ENCODE data around the gene ZMIZ1.

The ZMIZ1 gene

DNA sequence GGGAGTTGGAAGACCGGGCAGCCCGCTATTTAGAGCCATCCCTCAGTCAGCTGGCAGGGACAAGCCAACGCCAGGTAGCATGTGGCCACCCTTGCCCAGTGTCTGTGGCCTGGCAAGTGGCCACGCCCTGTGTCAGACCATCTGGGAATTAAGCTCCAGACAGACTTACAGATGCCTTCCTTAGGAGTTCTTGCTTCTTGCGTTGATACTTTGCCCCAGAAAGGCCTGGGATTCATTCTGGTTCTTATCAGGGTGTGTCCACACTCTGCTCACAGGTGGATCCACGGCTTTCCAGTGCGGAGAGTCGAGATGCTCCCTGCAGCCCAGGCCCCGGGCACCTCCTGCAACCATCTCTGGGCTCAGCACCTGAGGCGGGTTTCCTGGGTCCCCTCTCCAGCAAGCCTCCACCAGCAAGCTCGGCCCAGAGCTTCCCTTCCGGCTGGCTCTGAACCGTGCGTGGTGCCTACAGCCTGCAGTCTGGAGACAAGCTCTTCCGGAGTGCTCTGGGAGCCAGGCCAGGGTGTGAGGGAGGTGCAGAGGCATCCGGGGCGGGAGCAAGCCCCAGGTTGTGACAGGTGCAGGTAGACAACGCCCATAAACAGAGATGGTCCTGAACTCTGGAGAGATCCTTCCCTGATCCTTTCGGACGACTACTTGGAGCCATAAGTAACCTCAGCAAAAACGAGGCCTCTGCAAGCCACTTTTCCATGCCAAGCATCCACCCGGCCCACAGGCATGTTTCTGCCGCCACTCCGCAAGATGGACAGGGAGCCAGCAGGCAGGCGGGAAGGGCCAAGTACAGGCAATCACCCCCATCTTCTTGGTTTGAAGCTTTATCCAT lies 246.2 kb downstream of the ZMIZ1 start:
- DNase-seq = no peak

DNA sequence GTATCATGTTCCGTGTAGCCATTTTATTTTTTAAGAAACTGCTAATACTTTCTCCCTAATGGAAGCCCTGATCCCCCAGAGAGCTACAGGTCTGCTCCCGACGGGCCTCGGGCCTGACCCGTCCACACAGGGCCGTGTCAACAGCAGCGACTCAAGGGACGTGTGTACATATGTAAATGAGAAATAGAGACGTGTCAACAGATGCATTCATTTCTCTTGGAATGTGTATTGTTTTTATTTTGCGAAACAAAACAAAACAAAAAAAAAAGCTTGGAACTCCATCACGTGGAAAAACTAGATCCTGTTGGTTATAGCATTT lies 246.8 kb downstream of the ZMIZ1 start:
- DNase-seq = no peak

DNA sequence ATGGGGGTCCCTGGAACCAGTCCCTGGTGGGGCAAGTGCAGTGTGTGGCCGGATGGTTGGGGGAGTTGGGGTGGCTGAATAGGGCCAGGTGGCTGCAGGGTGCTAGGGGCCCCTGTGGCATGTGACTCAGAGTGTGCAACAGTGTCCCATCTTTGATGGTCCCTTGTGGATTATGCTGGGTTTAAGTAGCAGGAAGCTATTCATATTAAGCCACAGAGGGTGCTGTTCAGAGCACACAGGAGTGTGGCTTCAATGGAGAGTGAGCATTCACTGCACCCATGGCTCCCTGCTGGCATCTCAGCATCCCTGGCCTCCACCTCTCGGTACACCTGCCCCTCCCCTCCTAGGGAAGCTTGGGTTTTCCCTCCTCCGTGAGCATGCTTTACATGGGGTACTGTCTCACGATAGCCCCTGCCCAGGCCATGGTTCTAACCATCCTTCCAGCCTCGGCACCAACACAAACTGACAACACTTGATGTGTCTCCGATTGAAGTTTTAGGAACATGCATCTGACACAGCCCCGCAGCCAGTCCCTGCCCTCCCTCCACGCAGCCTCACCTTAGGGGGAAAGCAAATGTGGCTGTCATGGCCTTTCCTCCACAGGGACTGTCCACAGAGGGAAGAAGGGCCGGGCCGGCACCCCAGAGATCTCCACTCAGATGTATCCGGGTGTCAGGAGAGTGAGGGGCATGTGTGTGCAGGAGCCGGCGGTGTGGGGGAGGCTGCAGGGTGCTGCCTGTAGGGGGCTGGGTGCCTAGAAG lies 248.1 kb downstream of the ZMIZ1 start:
- no peak for DNase-seq

DNA sequence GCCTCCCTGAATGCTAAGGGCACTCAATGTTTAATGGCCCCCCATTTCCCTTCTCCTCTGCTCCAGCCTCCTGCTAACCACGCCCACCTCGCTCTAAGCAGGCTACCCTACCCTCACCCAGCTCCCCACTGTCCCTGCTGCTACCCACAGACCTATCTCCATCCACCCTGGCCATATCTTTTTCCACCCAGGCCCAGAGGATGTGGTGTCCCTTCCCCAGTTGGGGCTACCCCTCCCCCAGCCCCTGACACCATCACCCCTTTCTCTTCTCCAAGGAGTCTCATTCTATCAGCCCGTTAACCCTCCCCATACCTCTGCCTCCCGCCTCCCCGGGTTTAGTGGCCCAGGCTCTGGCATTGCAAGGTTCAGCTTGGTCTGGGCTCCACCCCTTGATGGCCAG lies 249.6 kb downstream of the ZMIZ1 start:
- DNase-seq = no peak

DNA sequence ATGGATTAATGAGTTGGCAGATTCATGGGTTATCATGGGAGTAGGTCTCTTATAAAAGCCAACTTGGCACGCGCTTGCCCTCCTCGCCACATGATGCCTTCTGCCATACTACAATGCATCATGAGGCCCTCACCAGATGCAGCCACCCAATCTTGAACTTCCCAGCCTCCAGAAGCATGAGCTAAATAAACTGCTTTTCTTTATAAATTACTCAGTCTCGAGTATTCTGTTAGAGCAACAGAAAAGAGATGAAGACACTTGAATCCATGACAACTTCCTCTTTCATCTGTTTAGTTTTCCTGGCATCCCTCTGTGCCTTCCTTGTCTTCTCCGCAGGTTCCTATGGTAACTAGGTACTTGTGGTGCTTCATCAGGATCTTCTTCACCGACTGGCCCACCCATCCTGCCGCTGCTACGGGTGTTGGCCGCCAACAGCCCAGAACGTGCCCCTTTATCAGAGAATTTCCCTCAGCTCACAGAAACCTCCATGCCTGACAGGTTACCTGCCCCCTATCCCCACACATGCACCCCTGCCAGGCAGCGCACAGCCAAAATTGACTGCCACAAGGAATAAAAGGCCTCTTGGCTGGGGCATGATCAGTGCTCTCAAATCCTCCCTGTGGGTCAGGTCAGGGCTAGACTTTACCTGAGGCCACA lies 250.5 kb downstream of the ZMIZ1 start:
- no peak for DNase-seq

DNA sequence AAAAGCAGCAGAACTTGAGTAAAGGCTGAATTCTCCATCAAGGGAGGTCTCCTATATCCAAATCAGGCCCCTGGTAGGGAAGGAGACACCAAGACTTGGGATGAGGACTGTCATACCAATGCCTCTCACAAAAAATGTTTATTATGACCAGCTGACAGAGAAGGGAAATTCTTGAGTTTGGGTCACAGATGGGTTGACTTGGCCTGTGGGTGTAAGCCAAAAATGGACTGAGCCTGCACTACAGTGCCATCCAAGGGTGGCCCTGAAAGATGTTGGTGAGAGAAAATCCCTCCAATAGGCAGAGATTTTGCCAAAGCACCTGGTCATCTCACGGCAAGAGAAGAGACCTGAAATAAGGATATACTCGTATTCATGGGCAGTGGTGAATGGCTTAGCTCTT lies 251.6 kb downstream of the ZMIZ1 start:
- no peak for DNase-seq

DNA sequence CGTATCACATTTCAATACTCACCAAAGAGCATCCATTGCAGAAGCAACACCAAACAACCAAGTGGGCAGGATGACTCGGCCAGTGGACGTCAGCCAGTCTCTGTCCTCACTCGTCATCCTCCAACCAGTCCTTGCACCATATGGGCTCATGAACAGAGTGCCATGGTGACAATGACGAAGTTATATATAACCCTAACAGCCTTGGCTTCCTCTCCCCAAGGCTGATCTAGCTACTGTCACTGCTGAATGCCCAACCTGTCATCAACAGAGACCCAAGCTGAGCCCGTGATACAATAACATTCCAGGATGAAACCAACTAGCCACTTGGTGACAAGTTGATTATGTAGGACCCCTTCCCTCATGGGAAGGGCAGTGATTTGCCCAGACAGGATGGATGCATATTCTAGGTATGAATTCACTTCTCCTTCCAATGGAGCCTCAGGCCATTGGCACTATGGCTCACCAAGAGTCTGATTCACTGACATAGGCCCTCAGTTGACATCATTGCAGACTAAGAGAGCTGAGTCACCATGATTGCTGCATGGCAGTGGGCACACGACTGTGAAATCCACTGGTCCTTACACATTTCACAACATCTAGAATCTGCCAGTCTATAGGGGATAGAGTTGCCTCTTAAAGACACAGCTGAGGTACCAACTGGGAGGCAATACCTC lies 252.2 kb downstream of the ZMIZ1 start:
- DNase-seq = no peak

DNA sequence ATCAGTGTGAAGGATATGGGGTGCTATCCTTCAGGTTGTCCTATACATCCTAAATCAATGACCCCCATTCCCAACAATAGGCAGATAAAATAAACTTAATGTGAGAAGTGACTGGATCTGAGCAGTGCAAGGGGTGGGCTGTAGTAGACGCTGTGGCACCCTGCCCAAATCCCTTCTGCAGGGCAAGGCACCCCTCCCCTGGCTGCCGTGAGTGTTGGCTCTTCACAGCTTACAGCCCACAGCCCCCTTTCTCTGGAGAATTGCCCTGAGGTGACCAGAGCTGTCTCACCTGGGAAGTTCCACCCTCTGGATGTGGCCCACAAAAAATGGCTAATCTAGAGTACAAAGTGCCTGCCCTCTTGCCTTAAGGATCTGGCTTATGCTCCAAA lies 252.7 kb downstream of the ZMIZ1 start:
- no peak for DNase-seq

DNA sequence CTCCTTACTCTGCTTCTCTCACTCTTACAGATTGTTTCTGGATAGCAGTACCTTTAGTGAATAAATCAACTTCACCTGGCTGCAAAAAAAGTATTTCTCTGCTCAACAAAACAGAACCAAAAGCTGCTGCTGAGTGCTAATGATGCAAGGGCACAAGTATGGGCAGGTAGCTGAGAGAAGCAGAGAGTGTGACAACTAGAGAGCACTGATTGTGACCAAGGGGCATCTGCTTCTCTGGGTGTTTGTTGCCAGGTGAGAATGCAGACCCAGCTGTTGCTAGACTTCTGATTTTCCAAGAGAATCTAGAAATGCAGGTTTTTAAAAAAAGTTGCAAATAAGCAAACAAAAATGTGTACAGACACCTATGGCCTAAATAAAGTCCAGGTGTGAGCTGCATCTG lies 253.2 kb downstream of the ZMIZ1 start:
- no peak for DNase-seq

DNA sequence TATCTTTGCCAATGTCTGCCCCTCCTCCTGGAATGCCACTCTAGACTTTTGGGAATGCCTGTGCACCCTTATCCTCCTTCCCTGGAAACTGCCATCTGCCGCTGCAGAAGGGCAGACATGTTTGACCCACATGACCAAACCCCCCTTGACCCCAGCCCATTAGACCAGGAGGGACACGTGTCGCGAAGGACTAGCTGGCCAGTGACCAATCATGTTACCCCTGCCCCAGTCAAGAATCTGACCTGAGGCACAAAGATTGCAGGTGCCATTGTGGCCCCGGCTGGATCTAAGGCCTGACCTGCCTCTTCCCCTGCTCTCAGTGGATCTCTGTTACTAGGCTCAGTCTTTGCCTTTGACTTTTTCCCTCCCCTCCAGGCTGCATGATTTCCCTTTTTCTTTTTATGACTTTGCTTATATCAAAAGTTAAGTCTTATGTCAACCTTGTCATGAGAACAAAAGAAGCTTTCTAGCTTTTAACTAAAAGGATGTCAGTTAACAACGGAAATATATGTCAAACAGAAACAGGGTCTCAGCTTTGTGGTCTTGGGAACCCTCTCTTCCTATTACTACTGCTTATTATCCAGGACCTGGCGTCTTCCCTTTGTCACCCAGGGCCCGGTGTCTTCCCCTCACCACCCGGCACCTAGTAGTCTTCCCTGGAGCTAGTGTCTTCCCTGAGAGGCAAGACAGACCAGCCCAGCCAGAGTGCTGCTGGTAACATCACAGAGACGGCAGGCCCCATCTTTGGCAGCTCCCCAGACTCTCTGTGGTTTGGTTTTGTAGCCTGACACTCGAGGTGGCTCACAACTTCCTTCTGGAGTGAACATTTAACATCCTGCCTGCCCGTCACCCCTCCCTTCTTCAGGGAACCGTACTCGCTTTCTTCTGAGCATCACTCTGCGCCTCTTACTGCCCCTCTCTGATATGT lies 254.1 kb downstream of the ZMIZ1 start:
- peak; percentile 27 for DNase-seq

DNA sequence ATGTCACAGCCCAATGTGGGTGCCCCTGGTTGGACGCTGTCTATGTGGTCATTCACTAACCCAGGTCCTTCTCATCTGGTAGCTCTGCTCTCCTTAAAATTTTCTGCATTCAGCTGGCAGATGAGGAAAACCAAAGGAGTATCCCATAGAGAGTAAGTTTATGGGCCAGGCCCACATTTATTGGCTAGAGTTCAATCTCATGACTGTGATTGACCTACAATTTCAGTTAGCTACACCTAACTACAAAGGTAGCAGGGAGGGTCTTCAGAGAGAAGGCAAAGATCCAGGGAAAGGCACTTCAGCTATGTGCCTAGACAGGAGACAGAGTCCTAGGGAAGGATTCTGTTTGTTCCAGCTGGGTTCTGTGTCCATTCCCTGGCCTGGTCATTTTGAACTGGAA lies 254.8 kb downstream of the ZMIZ1 start:
- DNase-seq = no peak

DNA sequence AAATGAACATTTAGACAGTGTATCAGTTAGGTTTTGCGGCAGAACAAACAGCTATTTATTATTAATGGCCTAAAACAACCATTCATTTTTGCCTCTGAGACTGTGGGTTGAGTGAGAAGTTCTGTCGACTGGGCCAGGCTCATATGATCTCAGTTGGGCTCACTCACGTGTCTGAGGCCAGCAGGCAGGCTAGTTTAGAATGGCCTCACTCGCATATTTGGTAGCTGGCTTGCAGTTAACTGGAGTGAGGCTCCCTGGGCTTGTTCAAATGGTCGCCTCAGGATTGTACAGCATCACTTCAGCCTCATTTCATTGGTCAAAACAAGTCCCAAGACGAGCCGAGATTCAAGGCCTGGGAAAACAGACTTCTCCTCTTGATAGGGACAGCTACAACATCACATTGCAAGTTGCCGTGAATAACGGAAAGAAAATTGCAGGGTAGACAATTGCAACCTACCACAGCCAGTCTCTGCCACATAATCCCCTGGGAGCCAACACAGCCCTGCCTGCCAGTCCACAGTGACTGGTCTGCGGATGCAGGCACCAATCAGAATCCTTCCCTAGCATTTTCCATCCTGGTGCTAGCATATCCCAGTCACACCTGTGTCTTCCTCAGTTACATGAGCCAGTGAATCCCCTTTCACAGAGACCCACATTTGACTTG lies 255.4 kb downstream of the ZMIZ1 start:
- no peak for DNase-seq

DNA sequence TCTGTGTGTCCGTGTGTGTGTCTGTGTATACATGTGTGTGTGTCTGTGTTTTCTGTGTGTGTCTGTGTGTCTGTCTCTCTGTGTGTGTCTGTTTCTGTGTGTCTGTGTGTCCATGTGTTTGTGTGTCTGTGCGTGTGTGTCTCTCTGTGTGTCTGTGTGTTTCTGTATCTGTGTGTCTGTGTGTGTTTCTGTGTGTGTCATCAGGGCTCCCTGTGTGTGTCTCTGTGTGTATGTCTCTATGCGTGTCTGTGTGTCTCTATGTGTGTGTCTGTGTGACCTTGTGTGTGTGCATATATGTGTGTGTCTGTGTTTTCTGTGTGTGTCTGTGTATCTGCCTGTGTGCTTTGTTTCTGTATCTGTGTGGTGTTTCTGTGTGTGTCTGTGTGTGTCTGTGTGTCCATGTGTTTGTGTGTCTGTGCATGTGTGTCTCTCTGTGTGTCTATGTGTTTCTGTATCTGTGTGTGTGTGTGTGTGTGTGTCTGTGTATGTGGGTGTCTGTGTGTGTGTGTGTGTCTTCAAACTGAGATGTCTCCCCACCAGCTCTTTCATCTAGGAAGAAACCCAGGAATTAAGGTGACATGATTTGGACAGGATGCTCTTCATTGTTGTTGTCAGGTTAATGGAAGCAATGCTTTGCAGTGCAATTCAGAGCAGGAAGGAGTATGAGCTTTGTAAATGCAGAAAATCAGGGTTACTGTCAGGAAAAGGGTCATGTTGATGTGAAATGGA lies 257.8 kb downstream of the ZMIZ1 start:
- no peak for DNase-seq

DNA sequence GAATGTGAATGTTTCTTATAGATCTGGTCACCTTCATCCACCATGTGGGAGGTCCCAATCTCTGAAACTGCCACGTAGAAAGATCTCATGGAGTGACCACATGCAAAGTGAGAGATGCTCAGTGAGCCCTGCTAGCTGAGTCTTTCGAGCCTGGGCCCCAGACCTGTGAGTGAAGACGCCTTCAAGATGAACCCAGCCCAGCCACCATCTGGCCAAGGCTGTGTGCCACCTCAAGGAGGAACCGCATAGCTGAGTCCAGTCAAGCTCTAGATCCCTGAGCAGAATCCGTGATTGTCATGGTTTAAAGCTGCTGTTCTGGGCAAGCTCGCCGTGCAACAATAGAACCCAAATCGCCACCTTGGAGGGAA lies 258.3 kb downstream of the ZMIZ1 start:
- no peak for DNase-seq

DNA sequence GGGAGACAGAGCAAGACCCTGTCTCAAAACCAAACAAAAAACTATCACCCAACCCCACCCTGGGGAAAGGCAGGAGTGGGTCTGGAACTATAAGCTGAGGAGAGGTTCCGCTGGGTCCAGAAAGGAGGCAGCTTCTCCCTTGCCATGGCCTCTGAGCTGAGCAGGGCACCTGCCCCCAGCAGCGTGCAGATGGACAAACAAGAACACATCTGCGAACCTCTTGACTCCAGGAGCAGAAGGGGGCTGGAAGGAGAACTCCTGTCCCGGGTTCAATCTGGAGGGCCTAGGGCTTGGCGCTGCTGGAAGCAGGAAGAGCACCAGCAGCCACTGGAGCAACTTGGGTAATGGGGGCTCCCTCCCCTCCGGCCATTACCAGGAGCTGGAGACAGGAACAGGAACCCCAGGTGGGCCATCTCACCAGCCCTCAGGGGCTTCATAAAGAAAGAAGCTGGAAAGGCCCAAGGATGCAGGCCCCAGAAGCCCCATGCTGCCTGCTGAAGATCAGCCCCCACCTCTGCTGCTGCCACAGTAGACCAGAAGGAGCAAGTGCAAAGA lies 259.5 kb downstream of the ZMIZ1 start:
- no peak for DNase-seq

DNA sequence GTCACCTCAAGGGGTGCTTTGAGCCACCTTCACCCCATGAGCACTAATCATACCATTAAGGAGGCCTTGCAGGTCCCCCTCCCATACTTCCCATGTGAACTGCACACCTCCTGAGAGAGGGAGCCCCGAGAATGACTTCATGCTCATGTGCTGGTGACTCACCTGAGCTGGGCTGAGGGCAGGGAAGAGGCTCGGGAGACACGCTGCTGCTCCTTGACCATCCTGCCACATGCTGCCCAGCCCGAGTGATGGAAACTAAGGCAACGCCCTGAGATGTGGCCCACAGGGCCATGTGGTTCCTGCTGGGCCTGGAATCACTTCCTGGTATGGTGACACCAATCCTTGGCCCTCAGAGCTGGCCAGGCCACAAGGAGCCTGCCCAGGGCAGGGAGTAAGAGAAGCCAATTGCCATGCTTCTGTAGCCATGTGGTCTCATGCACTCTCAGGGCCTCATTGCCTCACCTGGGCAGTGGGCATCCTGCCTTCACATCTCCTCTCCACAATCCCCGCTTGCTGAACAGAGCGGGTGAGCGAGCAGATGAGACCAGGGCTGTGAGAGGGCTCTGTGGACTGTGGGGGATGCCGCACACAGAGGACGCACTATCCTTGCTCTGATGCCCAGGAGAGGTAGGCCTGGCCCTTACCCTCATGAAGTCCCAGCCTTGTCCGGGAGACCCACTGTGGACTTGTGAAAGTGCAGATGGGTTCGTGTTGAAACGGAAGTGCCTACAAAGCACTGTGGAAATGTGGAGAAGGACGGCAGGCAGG lies 260.2 kb downstream of the ZMIZ1 start:
- DNase-seq = no peak

DNA sequence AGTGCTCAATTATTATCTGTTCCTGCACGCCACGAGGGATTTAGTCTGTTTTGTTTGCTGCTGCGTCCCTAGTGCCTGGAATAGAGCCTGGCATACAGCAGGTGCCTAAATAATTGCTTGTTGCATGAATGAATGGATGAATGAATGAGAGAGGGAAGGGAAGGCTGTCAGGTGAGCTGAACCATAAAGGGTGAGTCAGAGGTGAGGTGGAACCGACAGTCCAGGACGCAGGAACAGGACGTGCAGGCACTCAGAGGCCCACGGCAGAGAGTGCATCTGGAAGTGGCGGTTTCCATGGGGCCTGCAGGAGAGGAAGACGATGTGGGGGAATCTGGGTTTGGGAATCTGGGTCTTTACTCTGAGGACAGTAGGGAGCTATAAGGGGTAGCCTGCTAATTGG lies 260.8 kb downstream of the ZMIZ1 start:
- no peak for DNase-seq

DNA sequence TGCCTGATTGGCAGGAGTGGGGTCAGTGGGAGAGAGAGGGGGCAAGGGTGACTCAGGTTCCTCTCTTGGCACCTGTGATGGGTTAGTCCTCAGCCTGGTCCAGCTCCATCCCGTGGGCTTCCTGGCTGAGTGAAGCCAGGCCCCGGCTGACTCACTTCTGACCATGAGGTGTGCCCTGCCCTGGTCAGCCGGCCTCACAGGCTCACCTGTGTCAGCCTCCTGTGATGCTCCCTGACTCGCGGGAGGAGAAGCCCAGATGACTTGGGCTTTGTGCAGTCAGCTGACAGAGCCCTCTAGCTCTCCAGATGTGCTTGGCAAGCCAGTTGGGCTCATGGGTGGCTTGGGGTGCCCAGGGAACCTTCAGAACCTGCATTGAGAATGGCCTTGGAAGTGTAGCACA lies 262.5 kb downstream of the ZMIZ1 start:
- DNase-seq = no peak

DNA sequence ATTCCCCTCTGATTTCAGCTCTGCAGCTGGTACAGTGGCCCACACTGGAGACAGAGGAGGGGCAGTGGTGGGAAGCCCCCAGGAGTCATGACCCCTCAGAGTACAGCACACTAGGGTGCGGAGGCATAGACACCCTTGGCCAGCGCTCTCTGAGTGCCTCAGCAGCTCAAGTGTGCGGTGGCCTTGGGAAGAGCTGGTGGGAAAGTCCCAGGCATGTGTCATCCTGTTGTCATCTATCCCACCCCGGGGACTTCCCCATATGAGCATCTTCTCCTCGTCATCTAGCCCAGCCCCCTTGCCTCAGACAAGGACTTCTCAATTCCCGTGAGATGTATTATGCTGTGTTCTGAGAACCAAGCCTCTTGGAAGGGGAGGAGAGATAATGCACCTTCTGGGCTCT lies 262.9 kb downstream of the ZMIZ1 start:
- no peak for DNase-seq
